HK-2 (cell line): ENCODE measurements around the gene DTX4.
"Not testable (repeated sequence)": the region's sequence is repeated elsewhere in the genome, so short reads cannot be mapped to it uniquely, and the experiment has no call there.

ENCODE experiments used
- DNase-seq: peaks from one replicate; pipeline ENCODE4 v3.0.0-alpha.2; 2018; ENCODE audit not compliant: unreplicated experiment

The DTX4 gene

DNA sequence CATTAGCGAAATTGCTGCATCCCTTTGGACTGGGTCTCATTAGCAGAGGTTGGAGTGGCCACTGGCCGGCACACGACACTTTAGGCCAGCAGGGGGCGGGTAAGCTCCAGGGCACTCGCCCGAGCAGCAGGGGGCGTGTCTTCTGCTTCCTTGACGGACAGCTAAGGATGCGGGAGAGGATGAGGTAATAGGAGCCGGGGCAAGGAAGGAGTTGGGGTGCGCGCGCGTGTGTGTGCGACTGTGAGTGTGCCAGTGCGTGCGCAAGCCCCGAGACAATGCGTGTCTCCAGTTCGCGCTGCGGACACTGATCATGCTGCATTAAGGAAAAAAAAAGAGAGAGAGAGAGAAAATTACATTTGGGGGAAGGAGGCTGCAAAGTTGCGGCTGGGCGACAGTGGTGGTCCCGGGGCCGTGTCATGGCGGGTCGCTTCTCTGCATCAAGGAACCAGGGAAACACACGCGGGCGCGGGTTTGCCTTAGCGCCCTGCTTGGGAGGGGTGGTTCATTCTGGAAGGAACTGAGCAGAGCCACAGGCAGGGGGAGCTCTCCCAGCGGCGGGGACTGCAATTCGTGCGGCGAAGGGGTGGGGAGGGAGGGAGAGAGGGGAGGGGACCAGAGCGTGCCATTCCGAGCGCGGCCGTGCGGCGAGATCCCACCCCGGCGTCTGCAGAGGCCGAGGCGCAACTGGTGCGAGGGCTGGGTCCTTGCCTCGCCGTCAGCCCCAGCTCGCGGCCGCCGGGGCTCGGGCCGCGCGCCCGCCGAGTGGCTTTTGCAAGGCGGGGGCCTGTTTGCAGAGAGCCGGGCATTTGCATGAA lies at the start of gene DTX4:
DTX4 (plus strand) TSS at position 625 of the 815 bp plus-strand sequence. CDS start 464 bp downstream, outside the sequence.
- peak; percentile 76 for DNase-seq

DNA sequence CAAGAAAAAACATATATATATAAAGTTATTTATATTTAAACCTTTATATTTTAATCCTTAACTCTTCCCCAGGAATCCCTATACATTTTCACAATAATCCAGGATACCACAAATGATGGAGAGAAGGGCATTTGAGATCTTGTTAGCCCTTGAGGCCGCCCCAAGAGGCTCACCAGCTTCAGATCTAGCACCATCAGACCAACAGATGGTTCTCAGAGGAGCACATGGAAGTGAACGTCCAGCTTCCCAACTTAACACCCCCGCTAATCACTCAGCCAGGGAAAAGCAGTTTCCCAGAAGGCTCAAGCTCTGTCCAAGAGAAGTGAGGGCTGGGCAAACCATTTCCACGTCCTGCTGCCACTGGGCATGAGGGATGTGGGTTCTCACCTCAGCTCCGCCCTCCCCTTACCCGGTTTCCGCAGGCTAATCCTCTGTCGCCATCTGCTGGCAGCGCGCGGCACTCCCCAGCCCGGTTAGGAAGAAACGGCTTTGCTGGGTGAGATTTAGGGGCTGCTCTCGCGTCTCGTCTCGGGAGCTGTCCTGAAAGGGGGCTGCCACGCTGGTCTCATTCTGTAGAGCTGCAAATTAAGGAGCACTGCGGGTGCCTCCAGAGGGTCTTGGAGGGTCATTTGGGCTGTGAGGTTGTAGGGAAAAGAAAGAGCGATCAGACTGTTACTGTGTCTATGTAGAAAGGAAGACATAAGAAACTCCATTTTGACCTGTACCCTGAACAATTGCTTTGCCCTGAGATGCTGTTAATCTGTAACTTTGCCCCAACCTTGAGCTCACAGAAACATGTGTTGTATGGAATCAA lies 36.1 kb upstream of the DTX4 start:
- DNase-seq = peak; percentile 44

DNA sequence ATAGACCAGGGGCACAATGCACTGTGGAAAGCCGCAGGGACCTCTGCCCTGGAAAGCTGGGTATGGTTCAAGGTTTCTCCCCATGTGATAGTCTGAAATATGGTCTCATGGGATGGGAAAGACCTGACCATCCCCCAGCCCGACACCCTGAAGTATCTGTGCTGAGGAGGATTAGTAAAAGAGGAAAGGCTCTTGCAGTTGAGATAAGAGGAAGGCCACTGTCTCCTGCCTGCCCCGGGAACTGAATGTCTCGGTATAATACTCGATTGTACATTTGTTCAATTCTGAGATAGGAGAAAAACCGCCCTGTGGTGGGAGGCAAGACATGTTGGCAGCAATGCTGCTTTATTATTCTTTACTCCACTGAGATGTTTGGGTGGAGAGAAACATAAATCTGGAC lies 35.4 kb upstream of the DTX4 start:
- DNase-seq = not testable (repeated sequence)

DNA sequence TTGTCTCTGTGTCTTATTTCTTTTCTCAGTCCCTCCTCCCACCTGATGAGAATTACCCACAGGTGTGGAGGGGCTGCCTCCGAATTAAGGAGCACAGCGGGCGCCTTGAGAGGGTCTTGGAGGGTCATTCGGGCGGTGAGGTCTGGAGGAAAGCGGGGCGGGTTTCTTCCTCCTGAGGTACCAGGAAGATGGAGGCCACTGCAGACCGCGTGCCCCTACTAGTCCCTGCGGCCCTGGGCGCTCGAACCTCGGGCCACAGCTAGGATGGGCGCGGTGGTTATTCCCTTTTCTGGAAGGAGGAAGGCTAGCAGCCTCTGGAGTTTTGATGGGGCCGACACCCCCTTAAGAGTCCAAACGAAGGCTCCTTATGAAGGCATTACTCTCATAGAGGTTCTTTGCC lies 34.7 kb upstream of the DTX4 start:
- no peak for DNase-seq

DNA sequence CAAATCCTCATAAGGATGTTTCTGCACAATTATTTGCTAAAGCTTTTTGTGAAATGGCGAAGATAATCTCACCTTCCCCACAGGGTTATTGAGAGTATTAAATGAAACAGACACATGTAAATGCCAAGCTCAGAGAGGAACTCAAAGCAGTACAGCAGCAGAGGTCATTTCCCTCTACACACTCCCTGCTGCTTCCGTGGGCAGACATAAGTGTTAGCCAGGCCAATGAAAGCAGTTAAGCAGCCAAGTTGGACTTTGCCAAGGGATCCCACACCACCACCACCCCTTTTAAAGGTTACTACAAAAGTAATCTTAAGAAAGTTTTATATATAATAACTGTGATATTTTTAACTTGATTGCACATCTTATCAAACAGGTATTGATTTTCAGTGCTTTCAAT lies 33.3 kb upstream of the DTX4 start:
- DNase-seq = no peak

DNA sequence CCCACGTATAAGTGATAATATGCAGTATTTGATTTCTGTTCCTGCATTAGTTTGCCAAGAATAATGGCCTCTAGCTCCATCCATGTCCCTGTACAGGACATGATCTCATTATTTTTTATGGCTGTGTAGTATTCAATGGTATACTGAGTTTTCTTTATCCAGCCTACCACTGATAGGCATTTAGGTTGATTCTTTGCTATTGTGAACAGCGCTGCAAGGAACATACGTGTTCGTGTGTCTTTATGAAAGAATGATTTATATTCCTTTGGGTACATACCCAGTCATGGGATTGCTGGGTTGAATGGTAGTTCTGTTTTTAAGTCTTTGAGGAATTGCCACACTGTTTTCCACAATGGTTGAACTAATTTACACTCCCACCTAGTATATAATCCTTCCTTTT lies 30.7 kb upstream of the DTX4 start:
- DNase-seq = no peak

DNA sequence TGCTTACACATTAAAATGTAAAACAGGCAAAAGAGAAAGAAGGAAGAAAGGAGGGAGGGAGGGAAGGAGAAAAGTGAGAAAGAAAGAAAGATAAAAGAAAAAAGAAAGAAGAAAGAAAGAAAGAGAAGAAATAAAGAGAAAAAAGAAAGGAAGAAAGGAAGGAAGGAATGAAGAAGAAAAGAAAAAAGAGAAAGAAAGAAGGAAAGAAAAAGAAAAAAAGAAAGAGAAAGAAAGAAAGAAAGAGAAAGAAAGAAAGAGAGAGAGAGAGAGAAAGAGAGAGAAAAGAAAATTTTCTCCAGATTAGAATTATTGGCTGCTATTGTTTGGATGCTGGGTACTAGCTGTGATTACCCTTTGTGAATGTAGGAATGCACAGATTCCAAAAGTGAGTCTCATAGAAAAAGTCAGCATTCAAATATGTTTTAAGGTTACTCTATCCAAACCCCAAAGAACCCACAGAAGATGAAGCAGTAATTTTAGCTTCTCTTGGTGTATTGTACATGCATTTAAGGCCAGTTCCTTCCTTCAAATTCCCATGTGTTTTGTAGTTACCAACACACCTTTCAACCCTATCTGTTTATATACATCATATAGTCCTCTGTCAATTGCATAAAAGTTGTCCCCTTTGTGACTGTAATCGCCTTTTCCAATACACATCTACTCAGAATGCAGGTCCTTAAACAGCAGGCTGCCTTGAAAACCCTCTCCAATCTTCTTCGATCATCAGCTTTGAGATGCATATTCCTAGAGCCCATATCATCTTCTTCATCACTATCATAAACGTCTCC lies 30.1 kb upstream of the DTX4 start:
- no peak for DNase-seq

DNA sequence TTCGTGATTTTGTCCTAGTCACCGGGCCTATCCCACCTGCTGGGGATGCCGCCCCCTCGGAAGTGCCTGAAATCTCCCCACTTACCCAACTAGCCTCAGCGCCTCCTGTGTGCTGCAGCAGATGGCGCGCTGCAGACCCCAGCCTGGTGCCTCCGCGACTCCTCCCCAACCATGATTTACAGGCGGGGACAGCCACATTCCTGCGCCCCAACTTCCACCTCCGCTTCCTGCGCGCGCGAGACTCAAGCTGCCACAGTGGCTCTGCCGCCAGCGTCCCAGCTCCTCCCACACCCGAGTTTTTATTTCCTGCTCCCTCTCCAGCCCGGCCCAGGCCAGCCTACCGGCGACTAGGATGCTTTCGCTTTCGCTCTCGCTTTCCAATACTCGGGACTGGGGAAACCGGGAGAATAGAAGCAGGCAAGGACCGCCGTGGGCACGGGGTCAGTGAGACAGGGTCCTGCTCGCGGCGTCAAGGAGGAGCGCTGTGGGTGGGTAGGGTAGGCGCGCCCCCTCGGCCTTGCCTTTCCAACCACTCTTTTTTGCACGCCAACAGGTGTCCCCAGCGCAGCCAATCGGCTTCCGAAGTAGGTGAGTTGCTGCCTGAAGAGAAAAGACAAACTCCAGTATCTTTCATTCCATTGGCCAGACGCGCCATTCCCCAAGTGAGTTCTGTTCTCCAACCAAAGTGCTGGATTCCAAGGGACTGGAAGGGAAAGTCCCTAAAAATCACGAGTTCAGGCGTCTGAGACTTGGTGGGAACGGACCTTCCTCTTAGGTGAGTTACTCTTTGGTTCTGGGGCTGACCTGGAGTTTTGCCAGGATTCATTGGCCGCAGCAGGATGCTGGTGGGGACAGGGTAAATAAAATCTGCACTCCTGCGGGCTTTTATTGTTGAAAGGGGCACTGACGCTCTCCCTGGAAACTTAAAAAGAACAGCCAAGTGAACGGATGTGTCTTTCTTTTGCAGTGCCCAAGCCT lies 29.1 kb upstream of the DTX4 start, which contains the start of gene FAM111A:
FAM111A (plus strand) TSS at position 327 of the 978 bp plus-strand sequence. CDS start 6,017 bp downstream, outside the sequence.
- DNase-seq = peak; percentile 86

DNA sequence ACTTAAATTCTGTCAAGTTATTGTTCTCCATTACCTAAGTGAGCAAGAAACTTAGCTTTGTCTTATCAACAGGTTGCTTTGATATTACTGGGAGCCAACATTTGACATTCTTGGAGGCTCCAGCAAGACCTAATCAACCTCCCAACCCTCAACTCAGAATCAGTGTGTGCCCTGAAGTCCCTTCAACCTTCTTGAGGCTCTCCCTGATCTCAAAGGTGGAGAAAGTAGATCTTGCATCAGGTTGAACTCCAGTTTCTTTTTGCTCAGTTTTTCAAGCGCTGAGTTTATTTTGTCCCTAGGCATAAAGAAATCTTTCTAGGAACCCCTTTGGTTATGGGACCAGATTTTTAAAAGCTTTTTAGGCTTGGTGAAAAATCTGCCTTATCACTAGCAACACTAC lies 27.8 kb upstream of the DTX4 start:
- no peak for DNase-seq

DNA sequence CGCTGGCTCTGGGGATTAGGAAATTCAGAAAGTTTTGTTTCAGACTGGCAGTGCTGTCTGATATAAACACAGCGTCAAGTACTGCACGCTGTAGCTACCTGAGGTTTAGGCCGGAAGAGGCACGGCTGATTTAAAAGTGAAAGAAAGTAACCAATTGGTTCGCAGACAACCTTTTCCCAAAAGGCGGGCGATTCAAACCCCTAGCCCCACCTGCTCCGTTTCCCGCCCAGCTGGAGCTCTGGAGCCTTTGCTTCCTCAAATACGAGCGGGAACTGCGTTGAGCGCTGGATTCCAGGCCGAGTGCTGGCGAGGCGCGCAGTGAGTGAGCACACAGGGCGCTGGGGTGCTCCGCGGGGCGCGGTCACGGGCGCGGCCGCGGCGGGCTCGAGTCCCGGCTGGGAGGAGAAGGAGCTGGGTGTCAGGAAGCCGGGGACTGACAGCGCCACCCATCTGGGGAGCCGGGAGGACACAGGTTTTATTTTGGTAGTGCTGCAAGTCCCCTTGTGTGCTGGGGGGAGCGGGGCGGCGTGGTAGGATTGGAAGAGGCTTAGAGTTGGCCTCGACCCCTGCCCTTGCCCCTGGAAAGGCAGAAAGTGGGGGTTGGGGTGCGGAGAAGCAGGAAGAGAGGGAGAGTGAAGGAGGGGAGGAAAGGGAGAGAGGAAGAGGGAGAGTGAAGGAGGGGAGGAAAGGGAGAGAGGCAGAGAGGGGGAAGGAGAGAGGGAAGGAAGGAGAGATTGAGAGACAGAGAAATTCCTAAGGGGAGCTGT lies 27.2 kb upstream of the DTX4 start:
- peak; percentile 78 for DNase-seq

DNA sequence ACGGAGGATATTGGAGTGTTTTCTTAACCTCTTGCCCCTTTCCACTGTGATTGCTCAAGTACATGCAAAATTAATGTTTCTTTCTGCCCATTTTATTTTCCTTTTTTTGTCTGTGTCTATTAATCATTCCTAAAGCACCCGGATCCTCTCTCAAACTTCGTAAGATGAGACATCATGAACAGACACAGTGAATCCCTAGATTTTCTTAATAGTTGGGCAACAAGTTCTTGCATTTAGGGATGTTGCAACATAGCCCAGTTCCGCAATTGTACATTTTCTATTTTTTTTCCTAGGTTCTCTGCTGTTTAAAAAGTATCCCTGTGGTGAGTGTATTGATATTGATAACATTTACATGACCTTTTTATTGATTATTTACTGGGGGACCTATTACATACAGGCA lies 26.4 kb upstream of the DTX4 start:
- no peak for DNase-seq

DNA sequence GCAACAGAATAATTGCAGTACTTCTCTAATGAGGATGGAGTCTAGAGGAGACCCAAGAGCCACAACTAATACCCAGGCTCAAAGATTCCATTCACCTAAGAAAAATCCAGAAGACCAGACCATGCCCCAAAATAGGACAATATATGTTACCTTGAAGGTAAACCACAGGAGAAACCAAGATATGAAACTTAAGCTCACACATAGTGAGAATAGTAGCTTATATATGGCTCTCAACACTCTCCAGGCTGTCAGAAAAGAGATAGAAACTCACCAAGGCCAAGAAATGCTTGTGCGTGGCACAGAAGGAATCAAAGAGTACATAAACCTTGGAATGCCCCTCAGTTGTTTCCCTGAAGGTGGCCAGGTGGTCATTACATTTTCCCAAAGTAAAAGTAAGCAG lies 20.2 kb upstream of the DTX4 start:
- DNase-seq = no peak

DNA sequence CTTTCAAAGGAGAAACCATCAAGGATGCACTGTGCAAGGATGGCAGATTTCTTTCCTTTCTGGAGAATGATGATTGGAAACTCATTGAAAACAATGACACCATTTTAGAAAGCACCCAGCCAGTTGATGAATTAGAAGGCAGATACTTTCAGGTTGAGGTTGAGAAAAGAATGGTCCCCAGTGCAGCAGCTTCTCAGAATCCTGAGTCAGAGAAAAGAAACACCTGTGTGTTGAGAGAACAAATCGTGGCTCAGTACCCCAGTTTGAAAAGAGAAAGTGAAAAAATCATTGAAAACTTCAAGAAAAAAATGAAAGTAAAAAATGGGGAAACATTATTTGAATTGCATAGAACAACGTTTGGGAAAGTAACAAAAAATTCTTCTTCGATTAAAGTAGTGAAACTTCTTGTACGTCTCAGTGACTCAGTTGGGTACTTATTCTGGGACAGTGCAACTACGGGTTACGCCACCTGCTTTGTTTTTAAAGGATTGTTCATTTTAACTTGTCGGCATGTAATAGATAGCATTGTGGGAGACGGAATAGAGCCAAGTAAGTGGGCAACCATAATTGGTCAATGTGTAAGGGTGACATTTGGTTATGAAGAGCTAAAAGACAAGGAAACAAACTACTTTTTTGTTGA lies 19.5 kb upstream of the DTX4 start:
- no peak for DNase-seq

DNA sequence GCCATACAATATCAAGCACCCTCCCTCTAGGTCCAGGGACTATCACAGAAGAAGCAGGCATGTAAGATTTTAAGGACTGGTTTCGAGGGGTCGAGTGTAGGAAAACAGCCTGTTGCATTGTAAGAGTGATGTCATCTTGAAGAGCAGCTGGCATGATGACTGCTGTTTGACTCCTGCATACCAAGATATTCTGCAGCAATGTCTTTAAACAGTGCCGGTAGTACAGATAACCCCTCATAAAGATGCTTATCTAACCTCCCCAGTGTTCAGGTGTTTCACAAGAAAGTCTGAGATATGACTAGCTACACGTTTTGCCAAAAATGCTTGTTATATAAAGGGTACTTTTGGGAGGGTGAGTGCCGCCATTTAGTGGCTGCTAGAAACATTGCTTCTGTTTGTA lies 17.3 kb upstream of the DTX4 start:
- DNase-seq = no peak

DNA sequence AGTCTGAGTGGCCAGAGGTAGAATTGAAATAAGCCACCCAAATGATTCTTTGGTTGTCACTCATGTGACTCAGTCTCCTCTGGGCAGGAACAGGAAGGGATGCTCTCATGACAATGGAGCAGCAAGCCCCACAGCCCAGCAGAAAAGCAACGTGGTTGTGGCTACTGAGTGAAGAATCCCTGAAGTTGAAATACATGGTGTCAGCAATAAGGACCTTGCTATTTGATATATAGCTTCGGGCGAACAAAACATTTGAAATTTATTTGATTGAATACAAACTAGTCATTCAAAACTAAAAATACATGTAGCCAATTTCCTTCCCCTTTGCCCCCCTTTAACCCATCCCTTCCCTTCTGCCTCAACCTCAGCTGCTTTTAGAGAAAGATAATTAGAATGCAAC lies 14.5 kb upstream of the DTX4 start:
- no peak for DNase-seq

DNA sequence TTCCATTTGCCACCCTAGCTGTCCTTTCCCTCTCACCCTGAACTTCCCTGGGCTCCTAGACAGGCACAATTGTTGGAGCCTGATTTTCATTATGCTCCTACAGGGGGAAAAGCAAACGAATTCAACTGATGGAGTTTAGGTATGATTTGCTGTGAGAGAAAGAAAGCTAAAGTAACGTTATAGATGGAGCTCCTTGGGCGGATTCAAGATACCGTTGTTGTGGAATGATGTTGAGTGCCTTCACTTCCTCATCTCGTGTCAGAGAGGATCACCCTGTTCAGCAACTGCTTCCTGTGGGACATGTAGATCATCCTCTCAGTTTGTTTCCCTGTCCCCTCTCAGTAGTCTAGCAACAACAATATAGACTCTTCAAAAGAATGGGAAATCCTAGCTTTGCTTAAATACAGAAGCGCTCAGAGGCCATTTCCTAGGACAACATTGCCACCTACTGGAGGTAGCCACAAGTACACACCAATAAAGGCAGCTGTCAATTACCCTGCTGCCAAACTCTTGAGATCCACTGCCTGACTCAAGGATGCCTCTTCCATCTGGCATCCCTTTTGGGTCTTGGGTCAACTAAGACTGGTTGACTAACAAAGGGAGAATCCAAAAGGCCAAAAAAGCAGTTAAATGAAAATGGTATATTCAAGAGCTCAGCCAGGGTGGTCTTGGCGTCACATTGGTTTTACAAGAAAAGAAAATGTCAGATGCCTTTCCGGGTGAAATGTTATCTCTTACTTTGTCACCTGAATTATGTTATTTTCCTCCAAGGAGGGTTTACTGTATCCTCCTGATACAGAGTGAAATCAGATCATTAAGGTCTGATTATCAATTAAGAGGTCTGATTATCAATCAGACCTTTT lies 13.5 kb upstream of the DTX4 start:
- peak; percentile 41 for DNase-seq

DNA sequence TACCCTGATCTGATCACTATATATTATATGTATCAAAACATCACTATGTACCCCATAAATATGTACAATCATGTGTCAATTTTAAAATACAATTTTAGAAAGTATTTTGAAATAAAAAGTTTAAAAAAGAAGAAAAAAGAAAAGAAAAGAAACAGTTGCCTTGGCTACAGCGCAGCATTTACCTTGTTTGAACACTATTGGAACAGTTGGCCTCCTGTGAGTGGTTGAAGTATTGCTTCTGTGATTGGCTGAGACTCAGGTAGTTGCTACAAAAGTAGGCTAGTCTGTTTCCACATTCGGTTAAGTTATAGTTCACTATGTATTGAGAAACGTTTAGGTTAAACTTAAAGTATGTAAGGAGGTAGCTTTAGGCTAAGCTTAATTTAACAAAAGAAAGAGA lies 7.9 kb upstream of the DTX4 start:
- no peak for DNase-seq

DNA sequence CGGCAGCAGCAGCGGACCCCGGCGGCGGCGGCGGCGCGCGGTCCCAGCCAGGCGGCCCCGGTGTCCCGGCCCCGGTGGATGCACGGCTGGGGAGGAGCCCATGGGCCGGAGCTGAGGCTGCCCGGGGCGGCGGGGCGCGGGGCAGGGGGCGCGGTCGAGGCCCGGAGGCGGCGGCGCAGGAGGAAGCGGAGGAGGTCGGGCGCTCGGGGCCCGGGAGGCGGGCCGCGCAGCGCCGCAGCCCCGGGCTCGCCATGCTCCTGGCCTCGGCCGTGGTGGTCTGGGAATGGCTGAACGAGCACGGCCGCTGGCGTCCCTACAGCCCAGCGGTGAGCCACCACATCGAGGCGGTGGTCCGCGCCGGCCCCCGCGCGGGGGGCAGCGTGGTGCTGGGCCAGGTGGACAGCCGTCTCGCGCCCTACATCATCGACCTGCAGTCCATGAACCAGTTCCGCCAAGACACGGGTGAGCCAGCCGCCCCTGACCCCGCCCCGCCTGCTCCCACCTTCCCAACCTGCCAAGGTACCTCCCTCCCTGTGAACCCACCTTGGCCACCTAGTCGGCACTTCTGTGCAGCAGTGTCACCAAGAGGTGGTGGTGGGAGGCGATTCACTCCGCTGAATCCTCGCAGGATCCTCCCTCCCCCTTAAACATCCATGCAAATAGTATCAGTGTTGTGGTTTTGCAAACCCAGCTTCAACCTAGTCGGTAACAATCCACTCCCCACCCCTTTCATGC lies 580 bp downstream of the DTX4 start:
- DNase-seq = peak; percentile 14
